Measurements from ENCODE around the gene PIAS1.
"Not testable (repeated sequence)": the region's sequence is repeated elsewhere in the genome, so short reads cannot be mapped to it uniquely, and the experiment has no call there.

Gene PIAS1

GRCh38 chr15:68126396-68126795 lies 72.3 kb downstream of the PIAS1 start:
- no peak for DNase-seq (ENCODE audit: low read depth)

GRCh38 chr15:68129072-68129471 lies 75.0 kb downstream of the PIAS1 start:
- no peak for DNase-seq (ENCODE audit: low read depth)

DNA sequence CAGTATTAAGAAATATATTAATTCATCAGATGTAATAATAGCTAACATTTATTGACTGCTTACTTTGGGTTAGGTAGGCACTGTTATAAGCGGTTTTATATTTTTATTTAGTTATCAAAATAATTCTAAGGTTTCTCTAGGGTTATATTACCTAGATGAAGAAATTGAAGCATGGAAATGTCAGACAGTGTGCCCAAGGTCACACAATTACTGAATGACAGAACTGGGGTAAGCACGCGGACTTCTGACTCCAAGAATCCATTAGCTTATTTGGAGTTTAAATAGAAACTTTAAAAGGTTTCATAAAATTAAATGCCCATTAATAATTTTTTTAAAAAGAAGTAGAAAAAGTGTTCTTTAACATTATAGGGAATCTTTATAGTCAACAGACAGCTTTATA lies 76.7 kb downstream of the PIAS1 start:
- no peak for DNase-seq (ENCODE audit: low read depth)

- DNase-seq (ENCODE audit: low read depth): no peak
Measured at GRCh38 chr15:68137096-68137495, 83.0 kb downstream of the PIAS1 start.

- no peak for DNase-seq (ENCODE audit: low read depth)
Measured at GRCh38 chr15:68143129-68143528, 89.0 kb downstream of the PIAS1 start.

DNA sequence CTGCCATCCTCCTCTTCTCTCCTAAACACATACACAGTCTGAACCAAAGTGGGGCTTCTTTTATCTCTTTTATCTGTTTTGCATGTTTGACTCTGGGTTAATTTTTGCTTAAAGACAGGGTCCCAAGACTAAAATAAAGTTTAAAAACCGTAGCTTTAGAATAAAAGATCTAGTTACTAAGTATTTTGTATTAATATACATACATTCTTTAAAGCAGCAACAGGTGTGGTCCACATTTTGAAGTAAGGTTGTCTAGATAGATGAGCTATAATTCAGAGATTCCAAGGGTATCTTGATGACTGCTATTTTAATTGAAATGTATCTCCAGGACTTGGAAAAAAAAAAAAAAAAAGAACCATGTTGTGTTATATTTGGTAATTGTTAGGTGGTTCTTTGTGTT lies 89.7 kb downstream of the PIAS1 start:
- no peak for DNase-seq (ENCODE audit: low read depth)

GRCh38 chr15:68145706-68146105 lies 91.6 kb downstream of the PIAS1 start:
- no peak for DNase-seq (ENCODE audit: low read depth)

DNA sequence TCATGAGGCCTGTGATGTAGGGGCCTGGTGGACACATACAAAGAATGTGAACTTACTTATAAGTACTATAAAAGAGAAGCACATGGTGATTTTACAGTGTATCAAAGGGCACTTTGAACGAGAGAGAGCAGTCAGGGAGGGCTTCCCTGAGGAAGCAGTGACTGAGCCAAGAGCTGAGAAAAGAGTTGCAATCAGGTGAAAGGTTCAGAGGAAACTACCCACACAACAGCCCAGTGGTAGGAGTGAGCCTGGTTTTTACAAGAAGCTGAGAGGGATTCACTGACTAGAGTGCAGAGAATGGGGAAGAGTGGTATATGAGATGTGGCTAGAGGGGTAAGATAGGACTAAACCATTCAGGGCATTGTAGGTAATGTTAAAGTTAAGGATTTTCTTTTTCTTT lies 93.9 kb downstream of the PIAS1 start:
- no peak for DNase-seq (ENCODE audit: low read depth)

DNA sequence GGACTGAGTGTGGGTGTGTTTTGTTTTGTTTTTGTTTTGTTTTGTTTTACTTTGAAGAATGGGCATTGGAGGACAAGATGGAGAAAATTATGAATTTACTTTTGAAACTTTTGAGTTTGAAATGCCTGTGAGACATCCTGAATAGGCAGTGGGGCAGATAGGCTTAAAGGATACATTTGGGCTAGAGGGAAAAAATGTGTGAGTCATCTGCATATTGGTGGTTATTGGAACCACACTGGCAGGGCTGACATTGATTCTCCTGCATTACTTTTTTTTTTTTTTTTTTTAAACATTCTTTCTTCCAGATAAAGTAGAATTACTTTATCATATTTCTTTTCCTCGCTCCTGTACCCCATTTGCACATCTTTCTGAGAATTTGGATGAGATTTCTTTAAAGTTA lies 94.9 kb downstream of the PIAS1 start:
- no peak for DNase-seq (ENCODE audit: low read depth)

GRCh38 chr15:68150187-68150586 lies 96.1 kb downstream of the PIAS1 start:
- no peak for DNase-seq (ENCODE audit: low read depth)

DNA sequence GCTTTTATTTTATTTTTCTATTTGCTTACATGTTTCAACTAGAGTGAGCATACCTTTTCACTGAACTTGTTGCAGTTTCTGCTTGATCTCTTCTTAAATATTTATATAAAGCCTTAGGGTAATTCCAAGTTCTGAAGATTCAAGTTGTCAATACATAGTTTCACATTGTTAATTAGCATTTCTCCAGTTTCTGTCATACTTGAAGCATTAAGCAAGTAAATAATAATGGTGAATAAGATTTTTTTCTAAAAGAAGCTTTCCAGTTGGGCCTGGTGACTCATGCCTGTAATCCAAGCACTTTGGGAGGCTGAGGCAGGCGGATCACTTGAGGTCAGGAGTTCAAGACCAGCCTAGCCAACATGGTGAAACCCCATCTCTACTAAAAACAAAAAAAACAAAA lies 97.2 kb downstream of the PIAS1 start:
- DNase-seq (ENCODE audit: low read depth): no peak

- no peak for DNase-seq (ENCODE audit: low read depth)
Measured at GRCh38 chr15:68152342-68152741, 98.2 kb downstream of the PIAS1 start.

- no peak for DNase-seq (ENCODE audit: low read depth)
Measured at GRCh38 chr15:68154923-68155559, 100.9 kb downstream of the PIAS1 start.

DNA sequence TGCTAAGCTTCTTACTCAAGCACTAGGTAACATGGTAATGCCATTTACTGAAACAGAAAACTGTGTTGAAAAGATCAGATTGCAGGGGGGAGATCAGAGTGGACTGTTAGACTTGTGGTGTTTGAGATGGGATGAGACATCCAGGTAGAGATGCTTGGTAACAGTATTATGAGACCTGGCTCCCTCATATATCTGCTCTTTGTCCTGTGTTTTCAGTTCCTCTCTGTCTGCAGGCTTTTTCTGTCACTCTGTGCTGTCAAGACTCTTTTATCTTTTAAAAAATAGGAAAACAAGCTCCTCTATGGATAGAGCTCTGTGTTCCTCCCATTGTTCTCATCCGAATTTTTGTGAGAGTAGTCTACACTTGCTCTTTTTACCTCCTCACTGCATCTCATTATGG lies 103.0 kb downstream of the PIAS1 start:
- DNase-seq (ENCODE audit: low read depth): no peak

- DNase-seq (ENCODE audit: low read depth): no peak
Measured at GRCh38 chr15:68158046-68158628, 104.0 kb downstream of the PIAS1 start.

- no peak for DNase-seq (ENCODE audit: low read depth)
Measured at GRCh38 chr15:68163191-68163590, 109.1 kb downstream of the PIAS1 start.

GRCh38 chr15:68166847-68167246 lies 112.7 kb downstream of the PIAS1 start:
- no peak for DNase-seq (ENCODE audit: low read depth)

- not testable (repeated sequence) for DNase-seq (ENCODE audit: low read depth)
Measured at GRCh38 chr15:68172037-68172436, 117.9 kb downstream of the PIAS1 start.

DNA sequence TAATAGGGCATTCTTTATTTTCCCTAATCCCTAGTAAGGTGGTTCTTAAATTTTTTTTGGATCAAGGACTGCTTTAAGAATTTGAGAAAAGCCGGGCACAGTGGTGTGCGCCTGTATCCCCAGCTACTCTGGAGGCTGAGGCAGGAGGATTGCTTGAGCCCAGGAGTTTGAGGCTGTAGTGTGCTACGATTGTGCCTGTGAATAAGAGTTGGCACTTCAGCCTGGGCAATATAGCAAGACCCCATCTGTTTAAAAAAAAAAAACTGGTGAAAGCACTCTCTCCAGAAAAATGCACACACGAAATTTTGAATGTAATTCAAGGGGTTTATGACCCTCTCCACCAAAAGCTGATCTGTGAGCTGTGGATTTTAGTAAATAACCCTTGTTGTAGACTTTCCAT lies 119.0 kb downstream of the PIAS1 start:
- DNase-seq (ENCODE audit: low read depth): no peak

DNA sequence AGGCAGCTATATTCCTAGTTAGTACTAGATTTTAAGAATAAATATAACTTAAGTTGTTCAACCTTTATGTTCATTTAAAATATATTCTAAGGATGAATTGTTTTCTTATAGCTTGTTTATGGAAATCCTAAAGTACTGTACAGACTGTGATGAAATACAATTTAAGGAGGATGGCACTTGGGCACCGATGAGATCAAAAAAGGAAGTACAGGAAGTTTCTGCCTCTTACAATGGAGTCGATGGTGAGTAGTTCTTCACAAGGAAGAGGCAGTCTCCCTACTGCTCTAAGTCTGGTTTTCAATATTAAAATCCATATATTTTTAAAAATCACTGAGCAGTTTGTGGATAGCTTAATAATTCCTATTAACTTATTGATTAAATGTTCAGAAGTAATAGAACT lies 121.4 kb downstream of the PIAS1 start:
- no peak for DNase-seq (ENCODE audit: low read depth)

GRCh38 chr15:68176601-68177000 lies 122.5 kb downstream of the PIAS1 start:
- no peak for DNase-seq (ENCODE audit: low read depth)

- DNase-seq (ENCODE audit: low read depth): no peak
Measured at GRCh38 chr15:68177742-68178141, 123.6 kb downstream of the PIAS1 start.

DNA sequence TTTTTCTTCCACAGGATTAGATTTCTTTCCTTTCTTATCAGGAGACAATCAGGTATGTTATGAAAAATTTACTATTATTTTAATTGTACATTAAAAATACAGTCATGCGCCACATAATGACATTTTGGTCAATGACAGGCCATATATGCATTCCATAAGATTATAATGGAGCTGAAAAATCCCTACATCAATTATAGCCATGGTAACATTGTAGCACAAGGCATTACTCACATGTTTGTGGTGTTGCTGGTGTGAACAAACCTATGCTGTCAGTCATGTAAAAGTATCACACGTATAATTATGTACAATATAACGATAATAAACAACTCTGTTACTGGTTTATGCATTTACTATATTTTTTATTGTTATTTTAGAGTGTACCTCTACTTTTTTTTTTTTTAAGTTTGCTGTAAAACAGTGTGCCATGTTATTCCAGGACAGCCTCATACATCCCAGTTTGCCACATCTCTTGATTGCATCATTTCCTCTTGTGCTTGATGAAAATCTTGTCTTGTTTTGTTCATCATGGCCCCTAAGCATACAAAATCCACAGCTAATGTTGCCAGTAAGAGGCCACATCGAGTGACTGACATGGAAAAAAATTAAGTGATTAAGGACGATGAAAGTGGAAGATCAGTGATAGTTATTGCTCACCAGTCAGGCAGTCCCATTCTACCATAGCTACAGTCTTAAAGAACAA lies 129.7 kb downstream of the PIAS1 start:
- DNase-seq (ENCODE audit: low read depth): no peak

Data from non-pigmented ciliary epithelial cell (primary cell).